ENCODE results near the gene UBP1. TPM values are rescaled to one million over a fixed set of nuclear protein-coding genes. Genes with fewer than 3 reads are reported as not detected.

The UBP1 gene
- total RNA-seq, 1 experiment from 2014 or later, result 20.8 TPM

- Histone ChIP-seq H3K4me3 (no peak overlapping the region), H3K9me3 (replicated peaks) (no peaks in the 10 kb centered on the region), H3K27ac (peak overlapping the region; percentile 43), H3K36me3 (peaks cover 83% of the 10 kb centered on the region), H3K4me1 (replicated peaks) (peaks cover 23% of the 10 kb centered on the region), H3K27me3 (replicated peaks) (no peaks in the 10 kb centered on the region)
- DNase-seq (ENCODE audit: low read depth in 1 of 2, low spot score in 2 of 2), result no peak
Measured at GRCh38 chr3:33392144-33392543, 48.1 kb downstream of the UBP1 start.

GRCh38 chr3:33391255-33391995 lies 48.8 kb downstream of the UBP1 start:
- no peak for DNase-seq (ENCODE audit: low read depth in 1 of 2, low spot score in 2 of 2)
- no peaks in the 10 kb centered on the region for H3K27me3 ChIP-seq (replicated peaks)
- H3K4me3 ChIP-seq, result no peak overlapping the region
- H3K27ac ChIP-seq, result no peak overlapping the region
- H3K4me1 ChIP-seq (replicated peaks), result peaks cover 23% of the 10 kb centered on the region
- H3K36me3 ChIP-seq, result peaks cover 83% of the 10 kb centered on the region
- H3K9me3 ChIP-seq (replicated peaks), result no peaks in the 10 kb centered on the region

- H3K27ac ChIP-seq, result no peak overlapping the region
- peaks cover 23% of the 10 kb centered on the region for H3K4me1 ChIP-seq (replicated peaks)
- H3K4me3 ChIP-seq, result no peak overlapping the region
- no peaks in the 10 kb centered on the region for H3K27me3 ChIP-seq (replicated peaks)
- H3K36me3 ChIP-seq, result peaks cover 86% of the 10 kb centered on the region
- no peaks in the 10 kb centered on the region for H3K9me3 ChIP-seq (replicated peaks)
- no peak for DNase-seq (ENCODE audit: low read depth in 1 of 2, low spot score in 2 of 2)
Measured at GRCh38 chr3:33389908-33390307, 50.3 kb downstream of the UBP1 start.

GRCh38 chr3:33388374-33389100 lies 51.7 kb downstream of the UBP1 start:
- no peak for DNase-seq (ENCODE audit: low read depth in 1 of 2, low spot score in 2 of 2)
- no peak overlapping the region for H3K27ac ChIP-seq
- peaks cover 18% of the 10 kb centered on the region for H3K4me1 ChIP-seq (replicated peaks)
- no peaks in the 10 kb centered on the region for H3K27me3 ChIP-seq (replicated peaks)
- no peaks in the 10 kb centered on the region for H3K9me3 ChIP-seq (replicated peaks)
- peaks cover 89% of the 10 kb centered on the region for H3K36me3 ChIP-seq
- H3K4me3 ChIP-seq, result no peak overlapping the region

- Histone ChIP-seq H3K36me3 (peaks cover 83% of the 10 kb centered on the region), H3K27ac (no peak overlapping the region), H3K9me3 (replicated peaks) (no peaks in the 10 kb centered on the region), H3K4me1 (replicated peaks) (peaks cover under 1% of the 10 kb centered on the region; the same call in 1 of the 2 replicates), H3K4me3 (no peak overlapping the region), H3K27me3 (replicated peaks) (no peaks in the 10 kb centered on the region)
- no peak for DNase-seq (ENCODE audit: low read depth in 1 of 2, low spot score in 2 of 2)
Measured at GRCh38 chr3:33386631-33387030, 53.6 kb downstream of the UBP1 start.

- H3K4me3 ChIP-seq, result no peak overlapping the region
- H3K4me1 ChIP-seq (replicated peaks), result no peaks in the 10 kb centered on the region
- peaks cover 74% of the 10 kb centered on the region for H3K36me3 ChIP-seq
- DNase-seq (ENCODE audit: low read depth in 1 of 2, low spot score in 2 of 2), result no peak
- no peaks in the 10 kb centered on the region for H3K27me3 ChIP-seq (replicated peaks)
- no peaks in the 10 kb centered on the region for H3K9me3 ChIP-seq (replicated peaks)
- no peak overlapping the region for H3K27ac ChIP-seq
Measured at GRCh38 chr3:33385423-33385822, 54.8 kb downstream of the UBP1 start.

- Histone ChIP-seq H3K27ac (no peak overlapping the region), H3K27me3 (replicated peaks) (no peaks in the 10 kb centered on the region), H3K36me3 (peaks cover 64% of the 10 kb centered on the region), H3K9me3 (replicated peaks) (no peaks in the 10 kb centered on the region), H3K4me1 (replicated peaks) (no peaks in the 10 kb centered on the region), H3K4me3 (no peak overlapping the region)
- DNase-seq (ENCODE audit: low read depth in 1 of 2, low spot score in 2 of 2), result no peak
Measured at GRCh38 chr3:33383951-33384350, 56.3 kb downstream of the UBP1 start.

- H3K9me3 ChIP-seq (replicated peaks), result no peaks in the 10 kb centered on the region
- H3K36me3 ChIP-seq, result peaks cover 47% of the 10 kb centered on the region
- DNase-seq (ENCODE audit: low read depth in 1 of 2, low spot score in 2 of 2), result no peak
- H3K27ac ChIP-seq, result no peak overlapping the region
- no peaks in the 10 kb centered on the region for H3K27me3 ChIP-seq (replicated peaks)
- peaks cover 4% of the 10 kb centered on the region; the same call in 1 of the 2 replicates for H3K4me1 ChIP-seq (replicated peaks)
- H3K4me3 ChIP-seq, result no peak overlapping the region
Measured at GRCh38 chr3:33380653-33381052, 59.6 kb downstream of the UBP1 start.

GRCh38 chr3:33377931-33378330 lies 62.3 kb downstream of the UBP1 start:
- Histone ChIP-seq H3K27me3 (replicated peaks) (no peaks in the 10 kb centered on the region), H3K36me3 (peaks cover 44% of the 10 kb centered on the region), H3K4me3 (no peak overlapping the region), H3K9me3 (replicated peaks) (no peaks in the 10 kb centered on the region), H3K4me1 (replicated peaks) (peaks cover 4% of the 10 kb centered on the region), H3K27ac (no peak overlapping the region)
- DNase-seq (ENCODE audit: low read depth in 1 of 2, low spot score in 2 of 2), result peak in 1 of 2 experiments; percentile 43

GRCh38 chr3:33377489-33377888 lies 62.7 kb downstream of the UBP1 start:
- Histone ChIP-seq H3K27me3 (replicated peaks) (no peaks in the 10 kb centered on the region), H3K4me1 (replicated peaks) (peaks cover 8% of the 10 kb centered on the region), H3K27ac (no peak overlapping the region), H3K4me3 (no peak overlapping the region), H3K36me3 (peaks cover 41% of the 10 kb centered on the region), H3K9me3 (replicated peaks) (no peaks in the 10 kb centered on the region)
- DNase-seq (ENCODE audit: low read depth in 1 of 2, low spot score in 2 of 2), result no peak

- DNase-seq (ENCODE audit: low read depth in 1 of 2, low spot score in 2 of 2), result no peak
- Histone ChIP-seq H3K27ac (no peak overlapping the region), H3K4me3 (no peak overlapping the region), H3K36me3 (peaks cover 27% of the 10 kb centered on the region), H3K9me3 (replicated peaks) (no peaks in the 10 kb centered on the region), H3K27me3 (replicated peaks) (no peaks in the 10 kb centered on the region), H3K4me1 (replicated peaks) (peaks cover 10% of the 10 kb centered on the region)
Measured at GRCh38 chr3:33373082-33373437, 67.1 kb downstream of the UBP1 start.

- peak in 1 of 2 experiments; percentile 72 for DNase-seq (ENCODE audit: low read depth in 1 of 2, low spot score in 2 of 2)
- no peaks in the 10 kb centered on the region for H3K27me3 ChIP-seq (replicated peaks)
- no peak overlapping the region for H3K27ac ChIP-seq
- no peak overlapping the region for H3K4me3 ChIP-seq
- peaks cover 21% of the 10 kb centered on the region for H3K36me3 ChIP-seq
- H3K9me3 ChIP-seq (replicated peaks), result no peaks in the 10 kb centered on the region
- H3K4me1 ChIP-seq (replicated peaks), result peaks cover 6% of the 10 kb centered on the region
Measured at GRCh38 chr3:33372218-33373081, 67.8 kb downstream of the UBP1 start.

GRCh38 chr3:33364531-33365128 lies 75.6 kb downstream of the UBP1 start:
- H3K4me3 ChIP-seq, result no peak overlapping the region
- peaks cover 15% of the 10 kb centered on the region for H3K36me3 ChIP-seq
- H3K4me1 ChIP-seq (replicated peaks), result peaks cover 28% of the 10 kb centered on the region
- H3K27me3 ChIP-seq (replicated peaks), result no peaks in the 10 kb centered on the region
- peak; percentile 18 to 44 for DNase-seq (ENCODE audit: low read depth in 1 of 2, low spot score in 2 of 2)
- no peaks in the 10 kb centered on the region for H3K9me3 ChIP-seq (replicated peaks)
- H3K27ac ChIP-seq, result no peak overlapping the region
